Liver (tissue), 3 donors: ENCODE data around the gene H2BK1.

Source experiments
- CTCF ChIP-seq: fragments of 150-350 bp; IDR thresholded peaks from 2 replicates; pipeline ENCODE4 v1.5.1; 2017; ENCODE audit warnings: improper control_type of control experiment, low read depth, low read length; ENCODE audit not compliant: missing input control
- EGR1 ChIP-seq, 2 donors: IDR thresholded peaks; 2 replicates each; pipeline ENCODE4 v1.6.1; 2016 to 2018; ENCODE audit warnings: antibody characterized with exemption in 2 of 2, low read depth in 2 of 2
- FOXA1 ChIP-seq: IDR thresholded peaks from 2 replicates; pipeline ENCODE4 v1.6.1; 2016; ENCODE audit warnings: antibody characterized with exemption
- GABPA ChIP-seq, 2 donors: IDR thresholded peaks in 1 of 2; conservative IDR thresholded peaks in 1 of 2; 2 replicates each; pipeline ENCODE4 v1.6.1; 2016; ENCODE audit warnings: antibody characterized with exemption in 2 of 2, mild to moderate bottlenecking in 1 of 2, moderate library complexity in 1 of 2
- JUND ChIP-seq, 2 donors: IDR thresholded peaks; 2 replicates each; pipeline ENCODE4 v1.6.1; 2016; ENCODE audit warnings: antibody characterized with exemption in 2 of 2
- MAX ChIP-seq: IDR thresholded peaks from 2 replicates; pipeline ENCODE4 v1.6.1; 2016; ENCODE audit warnings: antibody characterized with exemption
- REST ChIP-seq: IDR thresholded peaks from 2 replicates; pipeline ENCODE4 v1.6.1; 2016; ENCODE audit warnings: antibody characterized with exemption, mild to moderate bottlenecking
- TAF1 ChIP-seq: conservative IDR thresholded peaks from 2 replicates; pipeline ENCODE4 v1.6.1; 2016; ENCODE audit warnings: antibody characterized with exemption, mild to moderate bottlenecking
- ZBTB33 ChIP-seq: IDR thresholded peaks from 2 replicates; pipeline ENCODE4 v1.6.1; 2016; ENCODE audit warnings: antibody characterized with exemption
- donor health status: healthy.
- donor health status: healthy.

GRCh38 chr7:151167197-151167961, 42.9 kb downstream of the H2BK1 start, which contains the start of gene GBX1:
- TF ChIP-seq JUND (IDR thresholded peaks at IDR 0.05) = no peak
- TF ChIP-seq CTCF = no peak
- no peak for TF ChIP-seq ZBTB33
- no peak for TF ChIP-seq FOXA1
- no peak for TF ChIP-seq TAF1
- no peak for TF ChIP-seq MAX
- no peak for TF ChIP-seq REST
- TF ChIP-seq GABPA (IDR thresholded peaks at IDR 0.05 in 1 of 2, conservative IDR thresholded peaks at IDR 0.05 in 1 of 2) = no peak
- no peak for TF ChIP-seq EGR1 (IDR thresholded peaks at IDR 0.05; ENCODE audit: low read depth in 2 of 2)
